Urinary bladder (tissue), 4 donors: ENCODE measurements around the gene APBA2. TPM values are rescaled to one million over a fixed set of nuclear protein-coding genes. Genes with fewer than 3 reads are reported as not detected.

Experiments used
- DNase-seq: peaks from one replicate; pipeline ENCODE4 v3.0.0-alpha.2; 2015; ENCODE audit errors: extremely low spot score
- H3K27ac ChIP-seq: one replicate; pipeline ENCODE4 v1.5.1; 2013; ENCODE audit warnings: low read depth, mild to moderate bottlenecking, moderate library complexity
- H3K36me3 ChIP-seq: one replicate; pipeline ENCODE4 v1.6.1; 2013; ENCODE audit warnings: mild to moderate bottlenecking, moderate library complexity; ENCODE audit not compliant: insufficient read depth
- H3K4me1 ChIP-seq: one replicate; pipeline ENCODE4 v1.6.1; 2013; ENCODE audit warnings: mild to moderate bottlenecking, moderate library complexity; ENCODE audit not compliant: insufficient read depth
- H3K4me3 ChIP-seq: one replicate; pipeline ENCODE4 v1.5.1; 2013; ENCODE audit warnings: low read depth, low read length
- WGBS: extraction: QIAGEN DNeasy Blood & Tissue Kit; methylation state at CpG from one replicate; pipeline ENCODE4 v1.1.7; 2013; 5-methylcytosine and 5-hydroxymethylcytosine counted together
- polyA plus RNA-seq: library from polyadenylated mRNA; stranded (reverse); fragments of 200-250 nt; gene quantifications from one replicate; pipeline ENCODE4 v1.2.3, GENCODE V29; 2013
- total RNA-seq: library from RNA; depleted of rRNA; stranded (reverse); fragments of >200 nt; gene quantifications from one replicate; pipeline ENCODE4 v1.2.3, GENCODE V29; 2014
- donor health status: healthy with polysubstance abuse.
- donor health status: healthy.

Gene APBA2
- total and polyA plus RNA-seq, 2 donors: 4.2 to 12.8 TPM

DNA sequence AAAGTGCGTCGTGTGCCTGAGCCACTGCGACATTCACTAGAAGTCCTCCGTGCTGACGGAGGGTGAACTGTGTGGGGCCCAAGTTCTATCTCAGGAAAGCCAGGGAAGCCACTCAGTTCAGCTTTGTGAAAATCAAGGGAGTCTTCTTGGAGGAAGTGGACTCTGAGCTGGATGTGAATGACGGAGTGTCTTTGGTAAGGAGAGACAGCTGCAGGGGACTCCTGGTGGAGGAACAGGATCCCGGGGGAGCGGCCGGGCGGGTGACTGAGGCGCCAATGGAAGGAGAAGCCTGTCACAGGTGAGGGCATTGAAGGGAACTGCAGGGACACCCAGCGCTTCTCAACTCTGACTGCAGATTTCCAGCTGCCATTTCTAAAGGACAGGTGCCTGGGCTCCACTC is 75.6 kb downstream of the APBA2 start:
- Histone ChIP-seq H3K27ac (no peak overlapping the region), H3K4me3 (no peak overlapping the region), H3K4me1 (no peaks in the 10 kb centered on the region), H3K36me3 (no peaks in the 10 kb centered on the region)
- no peak for DNase-seq
- WGBS: 87% methylated on average over 12 of the region's 12 CpGs

DNA sequence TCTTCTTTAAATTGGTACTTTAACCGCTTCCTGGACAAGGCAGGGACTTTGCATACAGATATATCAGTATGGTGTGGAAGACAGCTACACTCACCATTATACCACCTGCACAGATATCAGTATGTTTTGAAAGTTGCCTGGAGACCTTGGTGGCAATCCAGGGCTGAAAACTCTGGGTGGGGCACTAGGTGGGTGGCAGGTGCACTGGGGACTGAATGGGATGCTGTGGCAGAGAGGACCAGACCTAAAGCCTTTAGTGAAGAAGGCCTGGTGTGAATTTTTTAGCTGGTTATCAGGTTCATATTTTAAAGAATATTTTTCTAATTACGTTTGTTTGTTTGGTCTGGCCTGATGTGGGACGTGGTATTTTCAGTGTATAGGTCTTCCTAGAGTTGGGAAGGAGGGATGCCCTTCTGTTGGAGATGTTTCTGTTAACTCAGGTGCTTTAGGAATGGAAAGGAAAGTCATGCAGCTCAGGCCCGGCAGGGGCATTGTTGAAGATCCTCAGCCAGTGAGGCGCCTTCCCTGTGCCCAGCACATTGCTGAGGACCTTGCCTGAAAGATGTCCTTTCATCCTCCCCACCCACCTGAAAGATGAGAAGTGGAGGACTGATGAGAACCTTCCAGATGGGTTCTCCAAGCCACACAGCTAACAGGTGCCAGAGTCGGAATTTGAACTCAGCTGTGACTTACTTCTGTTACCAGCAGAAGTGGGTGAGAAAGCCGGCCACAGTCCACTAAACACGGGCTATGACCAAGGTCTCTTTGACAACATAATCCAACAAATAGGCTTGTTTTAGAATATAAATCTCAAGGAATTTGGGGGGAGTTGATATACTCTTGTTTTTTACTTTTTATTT is 77.3 kb downstream of the APBA2 start:
- WGBS: 91% methylated on average over 8 of the region's 8 CpGs
- no peak overlapping the region for H3K27ac ChIP-seq
- H3K4me3 ChIP-seq: no peak overlapping the region
- DNase-seq: no peak
- H3K4me1 ChIP-seq: no peaks in the 10 kb centered on the region
- H3K36me3 ChIP-seq: no peaks in the 10 kb centered on the region

DNA sequence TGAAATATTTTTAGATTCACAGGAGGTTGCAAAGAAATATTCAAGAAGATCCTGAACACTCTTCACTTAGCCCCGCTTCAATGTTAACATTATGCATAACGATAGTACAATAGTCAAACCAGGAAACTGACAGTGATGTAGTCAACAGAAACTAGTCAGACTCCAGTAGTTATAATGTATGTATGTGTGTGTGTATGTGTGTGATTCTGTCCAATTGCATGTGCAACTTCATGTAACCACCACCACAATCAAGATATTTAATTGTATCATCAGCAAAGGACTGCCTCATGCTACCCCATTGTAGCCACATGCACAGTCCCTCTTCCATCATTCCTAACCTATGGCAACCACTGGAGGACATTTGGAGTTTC is 77.9 kb downstream of the APBA2 start:
- H3K4me1 ChIP-seq: no peaks in the 10 kb centered on the region
- H3K4me3 ChIP-seq: no peak overlapping the region
- H3K36me3 ChIP-seq: no peaks in the 10 kb centered on the region
- WGBS: 96% methylated on average over 2 of the region's 2 CpGs
- H3K27ac ChIP-seq: no peak overlapping the region
- no peak for DNase-seq

DNA sequence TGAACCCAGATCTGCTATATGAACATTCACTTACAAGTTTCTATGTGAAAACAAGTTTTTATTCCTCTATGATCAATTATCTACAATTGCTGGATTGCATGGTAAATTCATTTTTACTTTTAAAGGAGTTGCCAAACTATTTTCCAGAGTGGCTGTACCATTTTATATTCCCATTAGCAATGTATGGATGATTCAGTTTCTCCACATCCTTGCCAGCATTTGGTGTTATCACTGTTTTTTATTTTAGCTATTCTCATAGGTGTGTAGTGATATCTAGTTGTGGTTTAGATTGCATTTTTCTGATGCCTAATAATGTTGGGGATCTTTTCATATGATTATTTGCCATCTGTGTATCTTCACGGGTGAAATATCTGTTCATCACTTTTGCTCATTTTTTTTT is 78.3 kb downstream of the APBA2 start:
- Histone ChIP-seq H3K4me1 (no peaks in the 10 kb centered on the region), H3K36me3 (no peaks in the 10 kb centered on the region), H3K27ac (no peak overlapping the region), H3K4me3 (no peak overlapping the region)
- WGBS: 96% methylated on average over 1 of the region's 1 CpG
- no peak for DNase-seq

DNA sequence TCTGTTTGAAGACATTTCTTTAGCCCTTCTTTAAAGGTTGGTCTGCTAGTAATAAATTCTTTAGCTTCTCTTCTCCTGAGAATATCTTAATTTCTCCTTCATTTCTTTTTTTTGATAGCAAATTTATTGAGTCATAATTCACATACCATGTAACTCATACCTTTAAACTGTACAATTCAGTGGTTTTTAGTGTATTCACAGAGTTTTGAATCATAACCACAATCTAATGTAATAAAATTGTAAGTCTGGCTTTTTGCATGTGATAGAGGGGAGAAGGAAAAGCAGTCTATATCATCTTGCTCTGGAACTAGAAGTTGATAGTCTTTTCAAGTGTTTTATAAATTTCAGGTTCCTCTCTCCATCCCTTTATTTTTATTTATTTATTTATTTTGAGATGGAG is 81.3 kb downstream of the APBA2 start:
- Histone ChIP-seq H3K36me3 (no peaks in the 10 kb centered on the region), H3K4me1 (no peaks in the 10 kb centered on the region), H3K4me3 (no peak overlapping the region), H3K27ac (no peak overlapping the region)
- no peak for DNase-seq

DNA sequence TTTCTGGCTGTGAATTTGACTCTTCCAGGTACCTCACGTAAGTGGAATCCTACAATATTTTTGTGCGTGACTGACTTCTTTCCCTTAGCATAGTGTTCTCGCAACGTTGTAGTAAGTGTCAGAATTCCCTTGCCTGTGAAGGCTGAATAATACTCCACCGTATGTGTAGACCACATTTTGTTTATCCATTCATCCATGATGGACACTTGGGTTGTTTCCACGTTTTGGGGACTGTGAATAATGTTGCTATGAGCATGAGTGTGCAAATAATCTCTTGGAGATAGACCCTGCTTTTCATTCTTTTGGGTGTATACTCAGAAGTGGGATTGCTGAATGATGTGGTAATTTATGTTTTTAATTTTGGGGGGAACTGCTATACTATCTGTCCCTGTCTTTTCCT is 82.2 kb downstream of the APBA2 start:
- 85% methylated on average over 6 of the region's 6 CpGs for WGBS

DNA sequence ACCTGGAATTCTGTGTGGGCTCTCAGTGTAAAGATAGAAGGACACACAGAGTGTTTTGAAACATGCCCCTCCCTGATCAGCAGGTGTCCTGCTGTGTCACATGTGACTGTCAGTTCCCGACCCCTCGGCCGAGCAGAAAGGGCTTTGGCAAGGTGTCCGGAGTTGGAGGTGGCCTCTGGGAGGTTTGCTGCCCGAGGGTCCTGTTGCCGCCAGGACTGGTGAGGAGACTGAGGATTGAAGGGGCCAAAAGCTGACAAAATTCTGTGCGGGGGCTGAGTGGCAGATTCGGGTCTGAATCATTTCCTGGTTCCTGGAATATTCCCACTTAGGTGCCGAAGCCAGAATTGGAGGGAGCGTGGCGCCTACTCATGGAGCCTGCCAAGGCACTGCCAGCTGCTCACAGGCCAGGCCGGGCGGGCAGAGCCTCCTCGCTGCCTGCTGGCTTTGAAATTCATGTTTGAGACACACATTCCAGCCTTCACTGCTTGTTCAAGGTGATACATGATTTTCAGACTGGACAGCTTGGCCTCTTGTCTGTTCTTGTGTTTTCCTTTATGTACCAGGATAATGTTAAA is 83.8 kb downstream of the APBA2 start:
- no peak overlapping the region for H3K27ac ChIP-seq
- 92% methylated on average over 14 of the region's 14 CpGs for WGBS
- H3K36me3 ChIP-seq: no peaks in the 10 kb centered on the region
- no peak overlapping the region for H3K4me3 ChIP-seq
- no peaks in the 10 kb centered on the region for H3K4me1 ChIP-seq
- no peak for DNase-seq

More for the DNA sequence above, 82.2 kb downstream of the APBA2 start:
- H3K27ac ChIP-seq: peak overlapping the region; percentile 32
- H3K36me3 ChIP-seq: no peaks in the 10 kb centered on the region
- no peaks in the 10 kb centered on the region for H3K4me1 ChIP-seq
- DNase-seq: no peak
- H3K4me3 ChIP-seq: no peak overlapping the region

DNA sequence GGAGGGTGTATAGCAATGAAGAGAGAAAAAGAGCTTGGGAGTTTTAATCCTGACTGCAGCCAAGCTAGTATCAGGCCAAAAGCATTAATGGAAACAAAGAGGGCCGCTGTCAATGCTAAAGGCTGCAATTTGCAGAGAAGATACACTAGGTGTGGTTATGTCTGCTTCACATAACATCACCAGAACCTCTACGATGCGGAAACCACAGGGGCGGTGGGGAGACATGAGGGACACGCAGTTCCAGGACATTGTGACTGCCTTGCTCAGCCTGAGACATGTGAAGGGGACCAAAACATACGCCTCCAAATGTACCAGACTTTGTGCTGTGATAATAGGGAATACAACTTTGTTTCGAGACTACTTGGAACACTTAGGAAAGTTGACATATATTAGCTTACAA is 88.4 kb downstream of the APBA2 start:
- Histone ChIP-seq H3K36me3 (no peaks in the 10 kb centered on the region), H3K4me3 (no peak overlapping the region), H3K4me1 (no peaks in the 10 kb centered on the region), H3K27ac (no peak overlapping the region)
- WGBS: 93% methylated on average over 7 of the region's 7 CpGs
- no peak for DNase-seq

DNA sequence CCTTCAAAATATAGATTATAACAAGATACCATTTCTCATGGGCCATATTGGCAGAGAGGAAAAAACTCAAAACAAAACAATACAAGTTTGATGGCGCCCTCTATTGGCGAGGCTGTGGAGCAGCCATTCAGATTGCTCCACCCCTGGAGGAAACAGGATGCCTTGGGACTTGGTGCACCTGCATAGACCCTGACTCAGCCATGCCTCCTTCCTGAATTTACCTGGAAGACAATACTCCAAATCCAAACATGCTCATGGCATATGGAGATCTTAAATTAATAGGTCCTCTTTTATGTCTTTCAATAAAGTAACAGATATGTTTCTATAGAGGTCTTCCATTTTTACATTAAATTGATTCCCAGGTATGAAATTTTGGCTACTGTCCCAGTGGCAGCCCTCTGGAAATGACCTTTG is 90.0 kb downstream of the APBA2 start:
- no peak overlapping the region for H3K4me3 ChIP-seq
- no peaks in the 10 kb centered on the region for H3K4me1 ChIP-seq
- no peak overlapping the region for H3K27ac ChIP-seq
- H3K36me3 ChIP-seq: no peaks in the 10 kb centered on the region
- WGBS: 10% methylated on average over 2 of the region's 2 CpGs
- no peak for DNase-seq

DNA sequence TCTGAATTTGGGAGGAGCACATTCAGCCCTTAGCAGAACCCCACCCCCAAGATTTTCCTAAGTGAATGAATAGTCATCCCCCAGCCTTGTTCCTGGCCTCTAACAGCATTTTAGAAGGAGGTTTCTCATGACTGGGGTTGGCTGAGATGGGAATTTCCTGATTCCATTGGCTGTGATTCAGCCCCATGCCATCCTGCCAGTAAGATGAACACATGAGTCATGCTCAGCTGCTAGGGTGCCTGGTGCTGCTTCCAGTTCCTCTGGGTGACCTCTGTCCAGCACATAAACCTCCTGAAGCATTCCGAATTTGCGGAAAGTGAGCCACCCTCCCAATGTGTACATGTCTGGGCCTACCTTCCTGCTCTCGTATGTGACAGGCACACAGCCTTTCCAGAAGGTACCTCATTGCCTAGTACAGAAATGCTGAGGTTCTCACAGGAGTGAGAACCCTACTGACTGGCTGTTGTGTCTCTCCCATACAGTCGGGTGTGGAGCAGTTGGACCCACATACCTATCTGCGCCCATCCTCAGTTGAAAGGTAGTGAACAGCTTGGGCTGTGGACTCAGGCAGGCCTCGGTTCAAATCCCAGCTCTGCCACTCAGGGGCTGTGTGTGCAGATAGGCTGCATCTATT is 91.7 kb downstream of the APBA2 start:
- no peak for DNase-seq
- WGBS: 83% methylated on average over 6 of the region's 6 CpGs
- H3K4me3 ChIP-seq: no peak overlapping the region
- no peaks in the 10 kb centered on the region for H3K36me3 ChIP-seq
- H3K27ac ChIP-seq: no peak overlapping the region
- H3K4me1 ChIP-seq: no peaks in the 10 kb centered on the region

DNA sequence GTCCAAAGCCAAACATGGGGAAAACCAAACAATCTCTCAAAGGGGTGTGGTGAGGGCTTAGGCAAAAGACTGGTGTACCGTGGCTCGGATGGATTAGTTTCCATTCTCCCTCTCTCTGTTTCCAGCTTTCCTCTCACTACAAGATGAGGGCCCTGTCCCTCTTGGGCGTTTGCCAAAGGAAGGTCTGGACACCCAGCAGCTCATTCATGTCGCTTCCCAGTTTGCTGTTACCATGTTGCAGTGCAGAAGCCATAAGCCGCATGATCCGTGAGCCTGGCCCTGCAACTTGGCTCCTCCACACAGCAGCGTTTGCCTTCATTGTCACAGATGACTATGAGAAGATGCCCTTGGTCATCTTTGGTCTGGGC is 92.2 kb downstream of the APBA2 start:
- no peak for DNase-seq
- Histone ChIP-seq H3K36me3 (no peaks in the 10 kb centered on the region), H3K4me1 (no peaks in the 10 kb centered on the region), H3K4me3 (no peak overlapping the region), H3K27ac (no peak overlapping the region)
- whole genome bisulfite sequencing: 87% methylated on average over 7 of the region's 7 CpGs

DNA sequence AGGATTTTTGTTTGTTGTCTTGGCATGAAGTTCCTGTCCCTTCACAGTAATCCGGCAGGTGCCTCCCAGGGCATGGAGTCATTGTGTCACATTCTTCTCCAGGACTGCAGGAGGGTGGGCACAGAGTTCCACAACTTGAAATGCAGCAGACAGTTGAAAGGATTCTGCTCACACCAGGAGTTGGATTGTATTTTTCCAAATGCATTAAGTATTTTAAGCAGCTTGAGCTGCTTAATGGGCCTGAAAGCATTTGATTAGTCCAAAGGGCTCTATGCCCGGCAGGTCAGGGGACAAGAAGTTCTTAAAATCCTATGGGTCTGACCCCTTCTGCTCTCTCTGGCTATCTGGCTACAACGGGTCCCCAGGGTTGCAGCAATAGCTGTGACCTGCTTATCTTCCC is 92.9 kb downstream of the APBA2 start:
- no peak overlapping the region for H3K4me3 ChIP-seq
- H3K27ac ChIP-seq: no peak overlapping the region
- WGBS: 91% methylated on average over 3 of the region's 3 CpGs
- no peaks in the 10 kb centered on the region for H3K4me1 ChIP-seq
- DNase-seq: no peak
- H3K36me3 ChIP-seq: no peaks in the 10 kb centered on the region

DNA sequence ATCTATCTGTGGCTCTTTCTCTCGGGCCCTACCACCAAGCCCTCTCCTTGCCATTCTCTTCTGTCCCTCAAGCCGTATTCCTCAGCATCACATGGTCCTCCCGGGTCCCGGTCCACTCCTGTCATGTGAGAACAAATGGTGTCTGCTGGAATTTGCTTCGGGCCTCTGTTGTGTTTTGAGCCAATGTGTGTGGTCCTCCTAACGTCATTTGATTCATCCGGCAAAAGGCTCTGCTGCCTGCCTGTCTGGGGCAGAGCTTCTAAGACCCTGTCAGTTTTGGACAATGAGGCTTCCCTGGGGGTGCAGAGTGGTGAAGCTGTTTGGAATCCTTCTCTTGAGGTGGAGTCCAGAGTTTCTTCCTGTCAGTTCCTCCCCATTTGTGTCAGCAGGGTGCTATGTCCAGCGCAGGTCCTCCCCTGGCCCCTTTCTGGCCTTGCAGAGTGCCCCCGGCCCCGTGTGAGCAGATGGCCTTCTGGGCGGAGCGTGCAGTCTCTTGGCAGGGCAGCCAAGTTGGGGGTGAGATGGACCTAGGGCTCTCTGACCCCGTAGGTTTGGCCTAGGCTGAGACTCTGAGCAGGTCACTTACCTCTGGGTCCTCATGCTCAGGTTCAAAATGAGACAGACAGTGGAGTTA is 93.6 kb downstream of the APBA2 start:
- no peak for DNase-seq
- H3K27ac ChIP-seq: no peak overlapping the region
- no peak overlapping the region for H3K4me3 ChIP-seq
- no peaks in the 10 kb centered on the region for H3K36me3 ChIP-seq
- H3K4me1 ChIP-seq: no peaks in the 10 kb centered on the region
- 60% methylated on average over 13 of the region's 13 CpGs for WGBS
